NCI-H2081 treated with DMSO at 0.1 percent for 48 hours (cell line): ENCODE results near the gene ACAP3.

Experiments used
- DNase-seq: peaks from one replicate; lab custom pipeline; 2025; lab: John Stamatoyannopoulos, UW

The ACAP3 gene

DNA sequence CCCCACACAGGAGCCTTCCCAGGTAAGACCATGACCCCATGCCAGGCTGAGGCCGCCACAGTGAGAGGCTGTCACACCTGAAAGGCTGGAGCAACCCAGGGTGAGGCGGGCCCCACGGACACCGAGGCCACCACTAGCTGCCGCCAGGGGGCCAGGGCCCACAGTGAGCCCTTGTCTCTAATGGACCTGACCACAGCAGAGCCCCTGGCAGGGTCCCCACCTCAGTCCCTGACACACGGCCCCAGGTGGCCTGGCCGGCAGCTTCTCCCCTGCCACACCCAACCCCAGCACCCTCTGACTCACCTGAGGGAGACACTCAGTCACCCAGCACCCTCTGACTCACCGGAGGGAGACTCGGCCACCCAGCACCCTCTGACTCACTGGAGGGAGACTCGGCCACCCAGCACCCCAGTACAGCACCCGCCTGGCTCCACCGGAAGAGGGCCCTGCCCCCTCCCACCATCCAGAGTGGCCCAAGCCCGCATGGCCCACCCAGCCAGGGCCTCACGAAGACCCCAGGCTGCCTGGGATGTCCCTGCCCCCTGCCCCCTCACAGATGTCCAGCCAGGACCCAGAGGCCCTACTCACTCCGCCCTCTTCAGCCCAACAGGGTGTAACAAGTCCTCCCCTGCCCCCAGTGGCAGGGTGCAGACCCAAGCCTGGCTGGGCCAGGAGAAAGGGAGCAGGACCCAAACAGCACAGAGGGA, 37.1 kb upstream of the ACAP3 start:
- DNase-seq: no peak

DNA sequence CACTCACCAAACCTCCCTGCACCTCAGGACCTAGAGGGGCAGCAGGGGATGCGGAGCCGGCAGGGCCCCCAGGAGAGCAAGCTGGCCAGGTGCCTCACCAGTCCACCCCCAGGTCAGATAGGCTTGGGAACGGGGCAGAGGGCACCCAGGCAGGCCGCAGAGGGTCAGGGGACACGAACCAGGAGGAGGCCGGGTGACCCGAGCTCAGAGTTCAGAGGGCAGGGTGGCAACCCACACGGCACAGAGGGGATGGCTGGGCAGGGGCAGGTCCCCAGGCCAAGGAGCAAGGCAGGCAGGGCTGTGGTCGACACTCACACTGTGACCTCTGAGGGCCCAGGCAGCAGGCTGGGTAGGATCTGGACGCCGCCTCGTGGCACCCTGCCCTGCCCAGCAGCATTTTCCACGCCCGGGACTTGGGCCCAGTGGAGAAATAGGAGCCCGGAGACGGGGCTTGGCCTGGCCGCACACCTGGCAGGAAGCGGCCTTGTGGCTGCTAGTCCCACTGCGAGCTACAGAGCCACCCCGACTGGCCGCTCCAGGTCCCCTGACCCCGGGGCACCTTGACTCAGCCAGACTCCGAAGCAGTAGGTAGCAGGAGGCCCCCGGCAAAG, 36.2 kb upstream of the ACAP3 start:
- DNase-seq: no peak

DNA sequence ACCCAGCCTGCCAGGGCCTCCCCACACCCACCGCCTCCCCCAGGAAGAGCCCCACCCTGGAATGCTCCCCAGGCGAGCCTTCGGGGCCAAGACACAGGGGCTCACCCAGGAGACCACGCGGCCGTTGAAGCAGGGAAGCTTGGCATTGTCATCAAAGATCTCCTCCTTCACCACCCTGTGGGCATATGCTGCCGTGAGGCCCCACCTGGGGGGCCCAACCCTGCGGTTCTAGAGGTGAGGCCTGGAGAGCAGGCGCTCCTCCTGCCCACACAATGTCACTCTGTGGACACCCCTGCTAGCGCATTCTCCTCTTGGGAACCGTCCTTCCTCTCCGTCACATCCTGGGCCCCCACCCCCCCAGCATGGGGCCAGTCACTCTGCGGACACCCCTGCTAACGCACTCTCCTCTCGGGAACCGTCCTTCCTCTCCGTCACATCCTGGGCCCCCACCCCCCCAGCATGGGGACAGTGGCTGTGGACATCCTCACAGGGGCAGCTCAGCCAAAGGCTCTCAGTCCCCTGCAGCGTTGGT, 34.9 kb upstream of the ACAP3 start:
- no peak for DNase-seq

DNA sequence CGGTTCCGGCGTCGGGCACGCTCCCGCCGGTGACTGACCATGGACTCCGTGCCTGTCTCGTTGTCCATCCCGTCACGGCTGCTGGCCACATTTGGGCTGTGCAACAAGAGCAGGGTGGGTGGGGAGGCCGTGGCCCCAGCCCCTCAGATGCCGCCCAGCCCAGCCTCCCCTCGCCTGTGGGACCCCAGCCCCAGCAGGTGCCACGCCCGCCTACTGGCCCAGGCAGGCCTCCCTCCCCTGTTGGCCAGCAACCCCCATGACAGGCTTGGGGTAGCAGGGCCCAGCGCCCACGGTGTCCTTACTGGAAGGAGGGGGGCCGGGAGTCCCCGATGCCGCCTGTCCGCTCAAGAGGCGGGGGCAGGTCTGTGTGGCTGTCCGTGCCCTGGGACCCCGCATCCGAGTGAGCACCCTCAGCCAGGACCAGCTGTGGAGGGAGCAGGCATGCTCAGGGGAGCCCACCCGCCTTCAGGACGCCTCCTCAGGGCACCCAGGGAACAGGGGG, 34.4 kb upstream of the ACAP3 start:
- no peak for DNase-seq

DNA sequence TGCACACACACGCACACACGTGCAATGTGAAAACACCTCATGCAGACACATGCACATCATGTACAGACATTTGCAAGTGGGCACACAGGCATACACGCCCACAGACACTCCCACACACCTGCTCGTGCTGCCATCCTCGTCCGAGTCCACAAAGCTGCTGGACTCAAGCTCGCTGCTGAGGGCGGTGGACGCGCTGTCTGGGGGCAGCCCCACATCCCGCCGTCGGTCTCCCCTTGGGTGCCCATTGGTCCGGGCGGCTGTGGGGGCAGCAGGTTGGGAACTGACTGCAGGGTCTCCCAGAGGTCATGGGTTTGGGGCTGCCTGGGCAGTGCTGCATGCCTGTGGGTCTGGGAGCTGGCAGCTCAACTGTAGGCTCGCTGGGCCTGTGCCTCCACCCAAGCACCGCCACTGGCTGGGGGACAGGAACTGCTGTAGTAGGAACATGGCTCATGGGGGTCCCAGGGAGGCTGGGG, 33.9 kb upstream of the ACAP3 start:
- DNase-seq: no peak

DNA sequence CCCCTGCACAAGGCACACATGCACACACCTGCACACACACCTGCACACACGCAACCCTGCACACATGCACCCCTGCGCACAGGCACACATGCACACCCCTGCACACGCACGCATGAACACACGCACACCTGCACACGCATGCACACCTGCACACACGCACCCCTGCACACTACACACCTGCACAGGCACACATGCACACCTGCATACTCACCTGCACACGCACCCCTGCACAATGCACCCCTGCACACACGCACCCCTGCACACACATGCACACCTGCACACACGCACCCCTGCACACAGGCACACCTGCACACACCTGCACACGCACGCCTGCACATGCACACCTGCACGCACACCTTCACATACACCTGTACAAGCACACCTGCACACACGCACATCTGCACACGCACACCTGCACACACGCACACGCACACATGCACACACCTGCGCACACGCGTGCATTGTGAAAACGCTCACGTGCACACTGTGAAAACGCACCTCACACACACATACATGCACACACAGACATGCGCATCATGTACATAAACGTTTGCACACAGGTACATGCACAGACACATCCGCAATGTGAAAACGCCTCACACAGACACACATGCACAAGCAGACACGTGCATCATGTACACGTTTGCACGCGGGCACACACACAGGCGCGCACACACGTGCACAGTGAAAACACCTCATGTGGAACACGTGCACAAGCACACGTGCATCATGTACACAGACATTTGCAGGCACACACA, 33.2 kb upstream of the ACAP3 start:
- no peak for DNase-seq

DNA sequence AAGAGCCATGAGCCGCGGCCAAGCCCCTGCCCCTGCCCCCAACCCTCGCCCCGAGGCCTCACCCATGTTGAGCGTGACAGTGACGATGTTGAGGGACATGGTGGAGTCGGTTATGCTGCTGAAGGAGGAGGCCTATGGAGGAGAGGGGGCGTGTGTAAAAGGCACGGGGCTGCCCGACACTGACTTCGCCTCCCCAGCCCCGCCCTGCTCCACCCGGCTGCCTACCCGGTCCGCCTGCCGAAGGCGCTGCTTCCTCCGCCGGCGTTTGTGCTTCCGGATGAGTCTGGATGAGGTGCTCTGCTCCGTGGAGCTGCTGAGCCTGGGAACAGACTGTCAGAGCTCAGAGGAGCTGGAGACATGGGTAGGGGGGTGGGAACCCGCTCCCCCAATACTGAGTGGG, 32.5 kb upstream of the ACAP3 start:
- DNase-seq: no peak

DNA sequence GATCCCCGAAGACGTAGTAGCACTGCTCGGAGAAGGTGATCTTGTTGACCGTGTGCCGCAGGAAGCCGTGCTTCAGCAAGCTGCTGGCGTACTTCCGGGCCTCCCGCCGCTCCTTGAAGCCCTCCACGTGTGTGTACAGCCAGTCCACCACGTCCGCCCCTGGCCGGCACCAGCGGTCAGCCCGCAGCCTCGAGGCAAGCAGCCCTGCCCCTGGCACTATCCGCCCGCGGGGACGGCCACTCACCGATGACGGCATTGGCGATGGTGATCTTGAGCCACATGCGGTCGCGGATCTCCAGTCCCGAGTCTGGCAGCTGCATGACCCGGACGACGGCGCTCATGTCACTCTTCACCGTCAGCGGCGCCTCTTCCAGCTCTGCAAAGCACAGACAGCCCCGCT, 30.5 kb upstream of the ACAP3 start:
- DNase-seq: no peak

DNA sequence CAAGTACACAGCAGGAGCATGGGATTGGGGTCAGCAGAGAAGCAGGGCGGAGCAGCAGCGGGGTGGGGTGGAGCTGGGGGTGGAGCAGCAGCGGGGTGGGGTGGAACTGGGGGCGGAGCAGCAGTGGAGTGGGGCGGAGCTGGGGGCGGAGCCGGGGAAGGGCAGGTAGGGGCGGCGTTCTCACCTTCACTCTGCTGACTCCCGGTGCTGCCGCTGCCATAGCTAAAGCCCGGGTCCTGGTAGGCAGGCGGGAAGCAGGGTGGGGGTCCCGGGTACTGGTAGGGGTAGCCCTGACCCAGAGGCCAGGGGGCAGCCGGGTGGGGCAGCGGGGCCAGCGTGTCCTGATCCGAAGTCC, 30.0 kb upstream of the ACAP3 start:
- no peak for DNase-seq

DNA sequence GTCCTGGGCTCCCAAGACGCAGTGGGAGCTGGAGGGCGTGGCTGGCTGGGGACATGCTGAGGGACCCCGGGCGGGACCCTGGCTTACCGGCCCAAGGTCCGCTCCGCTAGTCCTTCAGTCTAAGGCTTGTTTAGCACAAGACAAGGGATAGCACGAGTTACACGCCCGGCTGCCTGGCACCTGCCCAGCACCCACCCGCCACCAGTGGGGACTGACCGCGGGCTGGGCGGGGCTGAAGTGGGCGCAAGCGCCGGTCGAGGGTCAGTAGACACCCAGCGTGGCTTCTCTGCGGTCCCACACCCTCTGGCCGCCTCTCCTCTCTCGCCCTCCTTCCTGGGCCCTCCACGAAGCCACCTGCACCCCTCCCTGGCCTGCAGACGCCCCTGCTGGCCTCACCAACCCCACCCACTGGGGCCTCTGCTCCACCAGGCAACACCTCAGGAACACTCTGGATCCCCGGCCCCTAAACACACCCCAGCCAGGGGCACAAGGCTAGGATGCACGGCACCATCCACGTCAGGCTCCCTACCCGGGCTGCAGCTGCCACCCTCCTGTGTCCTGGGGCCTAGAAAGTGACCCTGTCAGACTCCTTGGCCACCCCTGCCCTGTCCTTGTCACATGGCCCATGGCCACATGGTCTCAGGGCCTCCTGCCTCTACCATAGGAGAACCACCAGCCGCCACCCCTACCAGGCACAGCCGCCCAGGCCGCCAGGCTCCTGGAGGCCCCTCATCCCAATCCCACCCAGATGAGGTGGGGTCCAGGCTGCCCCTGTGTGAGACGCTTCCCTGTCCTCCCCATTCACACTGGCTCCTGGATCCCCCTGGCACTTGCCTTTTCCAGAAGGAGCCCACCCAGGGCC, 29.4 kb upstream of the ACAP3 start:
- DNase-seq: no peak

DNA sequence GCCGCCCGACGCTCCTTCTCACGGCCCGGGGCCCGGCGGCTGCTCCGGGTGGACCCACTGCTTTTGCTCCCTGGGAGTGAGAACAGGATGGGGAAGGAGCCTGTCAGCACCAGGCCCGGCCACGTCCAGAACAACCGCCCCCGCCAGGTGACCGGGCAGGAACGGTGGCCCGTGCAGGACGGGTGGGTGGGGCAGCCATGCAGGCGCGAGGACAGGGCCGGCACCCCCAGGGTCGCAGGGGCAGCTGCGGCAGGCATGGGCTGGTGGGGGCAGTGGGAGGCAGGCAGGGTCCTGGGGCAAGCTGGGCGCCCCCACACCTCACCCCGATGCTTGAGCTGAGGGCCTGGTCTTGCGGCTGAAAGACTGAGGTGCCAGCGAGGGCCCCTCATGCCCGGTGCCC, 28.7 kb upstream of the ACAP3 start:
- DNase-seq: no peak

DNA sequence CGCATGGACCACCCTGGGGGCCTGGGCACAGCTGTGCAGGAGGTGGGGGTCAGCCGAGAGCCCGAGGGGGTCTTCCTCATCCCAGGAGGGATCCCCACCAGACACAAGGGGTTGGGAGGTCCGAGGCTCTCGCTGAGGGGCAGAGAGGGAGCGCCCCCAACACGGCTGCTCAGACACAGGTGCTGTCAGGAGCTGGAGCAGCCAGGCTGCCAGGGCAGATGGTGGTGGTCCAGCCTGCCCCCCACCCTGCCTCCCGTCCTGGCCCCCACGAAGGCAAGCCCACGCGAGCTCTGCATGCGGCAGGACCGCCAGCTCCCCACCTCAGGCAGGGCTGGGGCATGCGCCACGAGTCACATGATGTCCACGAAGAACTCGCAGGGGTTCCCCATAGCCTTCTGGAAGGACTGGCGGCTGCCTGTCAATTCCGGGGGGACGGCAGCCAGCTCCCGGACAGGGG, 28.1 kb upstream of the ACAP3 start:
- no peak for DNase-seq

DNA sequence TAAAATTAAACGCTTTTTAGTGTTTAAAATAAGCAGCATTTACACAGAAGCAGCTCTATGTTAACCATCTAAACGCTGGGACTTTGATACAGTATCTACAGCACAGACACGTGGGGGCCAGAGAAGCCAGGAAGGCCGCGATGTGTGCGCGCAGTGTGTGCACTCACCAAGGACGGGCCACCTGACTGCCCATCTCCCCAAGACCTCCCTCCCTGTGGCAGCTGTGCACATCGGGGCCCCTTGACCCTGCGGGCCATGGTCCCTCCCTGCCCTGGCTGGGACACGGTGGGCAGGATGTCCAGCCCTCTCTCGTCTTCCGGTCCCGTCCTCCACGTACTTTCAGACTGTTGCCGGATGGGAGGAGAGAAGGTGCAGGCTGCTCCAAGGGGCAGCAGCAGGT, 27.6 kb upstream of the ACAP3 start:
- no peak for DNase-seq

DNA sequence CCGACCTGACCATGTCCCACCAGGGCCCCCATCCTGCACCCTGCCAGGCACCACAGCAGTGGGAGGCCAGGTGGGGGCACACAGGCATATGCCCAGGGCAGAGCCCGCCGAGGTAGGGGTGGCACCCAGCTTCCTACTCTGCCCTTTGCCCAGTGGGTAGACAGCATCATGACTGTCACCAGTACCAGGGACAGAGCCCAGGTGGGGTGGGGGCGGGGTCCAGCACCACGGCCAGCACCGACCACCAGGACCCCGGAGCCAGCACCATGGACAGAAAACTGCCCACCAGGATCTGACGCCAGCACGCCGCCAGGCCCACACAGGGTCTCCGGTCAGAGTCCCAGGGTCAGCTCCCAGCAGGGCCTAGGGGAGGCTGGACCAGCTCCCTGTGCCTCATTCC, 27.1 kb upstream of the ACAP3 start:
- no peak for DNase-seq

DNA sequence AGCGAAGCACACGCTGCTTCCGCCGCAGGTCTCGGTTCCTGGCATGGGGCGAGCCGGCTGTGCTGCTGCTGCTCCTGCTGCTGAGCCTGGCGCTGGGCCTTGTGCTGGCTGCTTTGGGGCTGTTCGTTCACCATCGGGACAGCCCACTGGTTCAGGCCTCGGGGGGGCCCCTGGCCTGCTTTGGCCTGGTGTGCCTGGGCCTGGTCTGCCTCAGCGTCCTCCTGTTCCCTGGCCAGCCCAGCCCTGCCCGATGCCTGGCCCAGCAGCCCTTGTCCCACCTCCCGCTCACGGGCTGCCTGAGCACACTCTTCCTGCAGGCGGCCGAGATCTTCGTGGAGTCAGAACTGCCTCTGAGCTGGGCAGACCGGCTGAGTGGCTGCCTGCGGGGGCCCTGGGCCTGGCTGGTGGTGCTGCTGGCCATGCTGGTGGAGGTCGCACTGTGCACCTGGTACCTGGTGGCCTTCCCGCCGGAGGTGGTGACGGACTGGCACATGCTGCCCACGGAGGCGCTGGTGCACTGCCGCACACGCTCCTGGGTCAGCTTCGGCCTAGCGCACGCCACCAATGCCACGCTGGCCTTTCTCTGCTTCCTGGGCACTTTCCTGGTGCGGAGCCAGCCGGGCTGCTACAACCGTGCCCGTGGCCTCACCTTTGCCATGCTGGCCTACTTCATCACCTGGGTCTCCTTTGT, 26.0 kb upstream of the ACAP3 start:
- no peak for DNase-seq

DNA sequence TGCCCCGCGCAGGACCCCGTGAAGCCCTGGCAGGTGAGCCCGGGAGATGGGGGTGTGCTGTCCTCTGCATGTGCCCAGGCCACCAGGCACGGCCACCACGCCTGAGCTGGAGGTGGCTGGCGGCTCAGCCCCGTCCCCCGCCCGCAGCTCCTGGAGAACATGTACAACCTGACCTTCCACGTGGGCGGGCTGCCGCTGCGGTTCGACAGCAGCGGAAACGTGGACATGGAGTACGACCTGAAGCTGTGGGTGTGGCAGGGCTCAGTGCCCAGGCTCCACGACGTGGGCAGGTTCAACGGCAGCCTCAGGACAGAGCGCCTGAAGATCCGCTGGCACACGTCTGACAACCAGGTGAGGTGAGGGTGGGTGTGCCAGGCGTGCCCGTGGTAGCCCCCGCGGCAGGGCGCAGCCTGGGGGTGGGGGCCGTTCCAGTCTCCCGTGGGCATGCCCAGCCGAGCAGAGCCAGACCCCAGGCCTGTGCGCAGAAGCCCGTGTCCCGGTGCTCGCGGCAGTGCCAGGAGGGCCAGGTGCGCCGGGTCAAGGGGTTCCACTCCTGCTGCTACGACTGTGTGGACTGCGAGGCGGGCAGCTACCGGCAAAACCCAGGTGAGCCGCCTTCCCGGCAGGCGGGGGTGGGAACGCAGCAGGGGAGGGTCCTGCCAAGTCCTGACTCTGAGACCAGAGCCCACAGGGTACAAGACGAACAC, 25.2 kb upstream of the ACAP3 start:
- DNase-seq: no peak

DNA sequence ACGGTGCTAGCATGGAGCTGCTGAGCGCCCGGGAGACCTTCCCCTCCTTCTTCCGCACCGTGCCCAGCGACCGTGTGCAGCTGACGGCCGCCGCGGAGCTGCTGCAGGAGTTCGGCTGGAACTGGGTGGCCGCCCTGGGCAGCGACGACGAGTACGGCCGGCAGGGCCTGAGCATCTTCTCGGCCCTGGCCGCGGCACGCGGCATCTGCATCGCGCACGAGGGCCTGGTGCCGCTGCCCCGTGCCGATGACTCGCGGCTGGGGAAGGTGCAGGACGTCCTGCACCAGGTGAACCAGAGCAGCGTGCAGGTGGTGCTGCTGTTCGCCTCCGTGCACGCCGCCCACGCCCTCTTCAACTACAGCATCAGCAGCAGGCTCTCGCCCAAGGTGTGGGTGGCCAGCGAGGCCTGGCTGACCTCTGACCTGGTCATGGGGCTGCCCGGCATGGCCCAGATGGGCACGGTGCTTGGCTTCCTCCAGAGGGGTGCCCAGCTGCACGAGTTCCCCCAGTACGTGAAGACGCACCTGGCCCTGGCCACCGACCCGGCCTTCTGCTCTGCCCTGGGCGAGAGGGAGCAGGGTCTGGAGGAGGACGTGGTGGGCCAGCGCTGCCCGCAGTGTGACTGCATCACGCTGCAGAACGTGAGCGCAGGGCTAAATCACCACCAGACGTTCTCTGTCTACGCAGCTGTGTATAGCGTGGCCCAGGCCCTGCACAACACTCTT, 24.5 kb upstream of the ACAP3 start:
- DNase-seq: no peak

DNA sequence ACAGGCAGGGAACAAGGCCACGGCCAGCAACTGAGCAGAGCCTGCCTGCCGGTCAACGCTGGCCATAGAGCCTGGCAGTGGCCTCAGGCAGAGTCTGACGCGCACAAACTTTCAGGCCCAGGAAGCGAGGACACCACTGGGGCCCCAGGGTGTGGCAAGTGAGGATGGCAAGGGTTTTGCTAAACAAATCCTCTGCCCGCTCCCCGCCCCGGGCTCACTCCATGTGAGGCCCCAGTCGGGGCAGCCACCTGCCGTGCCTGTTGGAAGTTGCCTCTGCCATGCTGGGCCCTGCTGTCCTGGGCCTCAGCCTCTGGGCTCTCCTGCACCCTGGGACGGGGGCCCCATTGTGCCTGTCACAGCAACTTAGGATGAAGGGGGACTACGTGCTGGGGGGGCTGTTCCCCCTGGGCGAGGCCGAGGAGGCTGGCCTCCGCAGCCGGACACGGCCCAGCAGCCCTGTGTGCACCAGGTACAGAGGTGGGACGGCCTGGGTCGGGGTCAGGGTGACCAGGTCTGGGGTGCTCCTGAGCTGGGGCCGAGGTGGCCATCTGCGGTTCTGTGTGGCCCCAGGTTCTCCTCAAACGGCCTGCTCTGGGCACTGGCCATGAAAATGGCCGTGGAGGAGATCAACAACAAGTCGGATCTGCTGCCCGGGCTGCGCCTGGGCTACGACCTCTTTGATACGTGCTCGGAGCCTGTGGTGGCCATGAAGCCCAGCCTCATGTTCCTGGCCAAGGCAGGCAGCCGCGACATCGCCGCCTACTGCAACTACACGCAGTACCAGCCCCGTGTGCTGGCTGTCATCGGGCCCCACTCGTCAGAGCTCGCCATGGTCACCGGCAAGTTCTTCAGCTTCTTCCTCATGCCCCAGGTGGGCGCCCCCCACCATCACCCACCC, 23.6 kb upstream of the ACAP3 start, which contains the start of gene TAS1R3:
TSS of gene TAS1R3 (plus strand) at position 213 of the 898 bp plus-strand sequence. CDS start at position 279, 66 bp downstream.
- no peak for DNase-seq
